Lung (tissue), 12 donors: ENCODE data around the gene EGFR. TPM values are rescaled to one million over a fixed set of nuclear protein-coding genes. Genes with fewer than 3 reads are reported as not detected.

Source experiments
- ATAC-seq: fragments of 200-7000 bp; cut with Tn5 transposase; one replicate; pipeline ENCODE4 v1.9.1; 2020; ENCODE audit warnings: moderate number of reproducible peaks; ENCODE audit not compliant: insufficient read depth, low FRiP score
- DNase-seq, 3 donors: peaks; one replicate each; pipeline ENCODE4 v3.0.0-alpha.2; 2013 to 2017
- H3K27ac ChIP-seq, 2 donors: one replicate each; pipeline ENCODE4 v1.5.1; 2013; ENCODE audit warnings: mild to moderate bottlenecking in 2 of 2, moderate library complexity in 2 of 2, control low read depth in 1 of 2, inconsistent platforms in 1 of 2, low read depth in 1 of 2, low read length in 1 of 2
- H3K27me3 ChIP-seq, 3 donors: one replicate each; pipeline ENCODE4 v1.5.1; 2013; ENCODE audit warnings: low read length in 2 of 3; ENCODE audit not compliant: control insufficient read depth in 3 of 3, insufficient read depth in 3 of 3
- H3K36me3 ChIP-seq, 4 donors: one replicate each; pipeline ENCODE4 v1.5.1; 2013; ENCODE audit warnings: low read length in 4 of 4, mild to moderate bottlenecking in 1 of 4, moderate library complexity in 1 of 4; ENCODE audit not compliant: control insufficient read depth in 4 of 4, insufficient read depth in 4 of 4
- H3K4me1 ChIP-seq, 5 donors: one replicate each; pipeline ENCODE4 v1.5.1; 2013; ENCODE audit warnings: low read length in 5 of 5, mild to moderate bottlenecking in 2 of 5, moderate library complexity in 1 of 5; ENCODE audit not compliant: control insufficient read depth in 5 of 5, insufficient read depth in 5 of 5
- H3K4me3 ChIP-seq: one replicate; pipeline ENCODE4 v1.5.1; 2013; ENCODE audit warnings: mild to moderate bottlenecking, control low read depth, moderate library complexity
- H3K9ac ChIP-seq, 2 donors: one replicate each; pipeline ENCODE4 v1.5.1; 2013; ENCODE audit warnings: low read length in 2 of 2, control low read depth in 1 of 2; ENCODE audit not compliant: insufficient read depth in 1 of 2
- H3K9me3 ChIP-seq, 4 donors: one replicate each; pipeline ENCODE4 v1.5.1; 2013; ENCODE audit warnings: low read length in 3 of 4, mild to moderate bottlenecking in 1 of 4, moderate library complexity in 1 of 4; ENCODE audit not compliant: control insufficient read depth in 4 of 4, insufficient read depth in 3 of 4
- CTCF ChIP-seq: IDR thresholded peaks from 2 replicates; pipeline ENCODE4 v1.5.1; 2012; ENCODE audit warnings: mild to moderate bottlenecking; ENCODE audit errors: control extremely low read depth, extremely low read depth
- WGBS, 2 donors: extraction: QIAGEN DNeasy Blood & Tissue Kit; methylation state at CpG; one replicate each; pipeline ENCODE4 v1.1.7; 2013; 5-methylcytosine and 5-hydroxymethylcytosine counted together
- polyA plus RNA-seq, 2 donors: library from polyadenylated mRNA; stranded (reverse); fragments of 200-250 nt; gene quantifications; one replicate each; pipeline ENCODE4 v1.2.1, GENCODE V29; 2013
- total RNA-seq, 2 donors: library from RNA; depleted of rRNA in 1 of 2; stranded (reverse); fragments of >200 nt in 1 of 2; gene quantifications; one replicate each; pipeline ENCODE4 v1.2.1, GENCODE V29; 2014 to 2021
- donor health status: control.
- donor health status: control.
- donor health status: Bipolar disorder and iron deficiency.
- donor health status: healthy.
- donor health status: DM: yes; HTN: yes; CAD: no.

The EGFR gene
- total and polyA plus RNA-seq, 4 donors, result 11.6 to 78.7 (median 37.1) TPM

DNA sequence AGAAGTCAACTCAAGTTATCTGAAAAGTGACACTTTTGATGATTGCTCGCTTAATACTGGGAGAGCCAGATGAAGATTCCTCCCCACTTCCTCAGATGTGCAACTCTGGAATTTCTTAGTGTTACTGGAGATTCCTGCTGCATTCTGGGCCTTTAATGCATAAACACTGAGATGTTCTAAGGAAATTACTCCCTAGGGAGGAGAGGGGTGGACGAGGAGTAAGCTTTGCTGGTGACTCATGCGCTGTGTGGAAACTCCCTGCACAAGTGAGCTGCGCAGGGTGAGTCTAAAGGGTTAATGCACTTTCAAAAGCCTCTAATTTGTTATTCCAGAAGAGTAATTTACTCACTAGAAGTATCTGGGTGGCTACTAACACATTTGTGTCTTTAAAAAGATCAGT, 46.3 kb downstream of the EGFR start:
- no peak overlapping the region for H3K4me3 ChIP-seq
- TF ChIP-seq CTCF, result no peak
- H3K9ac ChIP-seq, result peak overlapping the region in 1 of 2 donors; percentile 47
- WGBS, 2 donors, result 55 to 79% methylated on average over 4 of the region's 4 CpGs
- peak overlapping the region in 1 of 2 donors; percentile 28 for H3K27ac ChIP-seq
- no peaks in the 10 kb centered on the region for H3K27me3 ChIP-seq
- peak in 1 of 3 donors; percentile 62 for DNase-seq
- ATAC-seq, result peak; percentile 72
- H3K9me3 ChIP-seq, result peaks cover 0 to 1% (median 0%) of the 10 kb centered on the region in 4 donors
- peaks cover 0 to 17% (median 2%) of the 10 kb centered on the region in 4 donors for H3K36me3 ChIP-seq
- peaks cover 0 to 54% (median 14%) of the 10 kb centered on the region in 5 donors for H3K4me1 ChIP-seq

DNA sequence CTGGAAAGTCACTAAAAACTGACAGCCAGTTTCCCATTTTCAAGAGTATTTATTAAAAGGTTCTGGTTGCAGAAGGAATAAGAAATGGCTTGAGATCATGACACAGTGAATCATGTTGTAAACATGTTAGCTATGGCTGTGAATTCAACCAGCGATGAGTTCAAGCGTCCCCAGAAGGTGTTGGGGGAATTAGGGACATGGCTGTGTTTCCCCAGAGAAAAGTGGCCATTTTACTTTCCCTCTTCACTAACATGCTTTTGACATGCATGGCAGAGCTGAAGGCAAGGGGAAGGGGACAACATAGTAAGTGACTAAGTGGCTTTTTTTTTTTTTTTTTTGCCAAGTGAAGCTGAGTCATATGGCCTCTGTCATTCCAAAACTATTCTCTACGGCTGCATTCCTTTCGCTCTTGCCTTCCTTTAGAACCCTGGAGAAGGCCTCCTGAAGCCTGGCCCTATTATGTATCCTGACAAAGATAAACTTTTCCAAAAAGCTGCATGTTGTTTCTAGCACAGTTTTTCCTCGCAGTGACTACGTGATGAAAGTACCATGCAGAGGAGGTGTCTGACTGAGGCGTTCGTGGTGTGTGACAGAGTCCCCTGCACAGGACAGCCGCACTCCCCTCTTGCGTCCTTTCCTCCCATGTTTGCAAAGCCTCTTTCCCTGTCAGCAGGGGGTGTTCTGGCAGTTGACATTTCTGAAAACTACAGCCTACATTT, 46.9 kb downstream of the EGFR start:
- Histone ChIP-seq H3K4me1 (peaks cover 0 to 49% (median 13%) of the 10 kb centered on the region in 5 donors), H3K27me3 (no peaks in the 10 kb centered on the region), H3K36me3 (peaks cover 0 to 17% (median 2%) of the 10 kb centered on the region in 4 donors), H3K9ac (peak overlapping the region in 1 of 2 donors; percentile 67), H3K9me3 (peaks cover 0 to 1% (median 0%) of the 10 kb centered on the region in 4 donors), H3K4me3 (no peak overlapping the region), H3K27ac (peak overlapping the region in 1 of 2 donors; percentile 87)
- ATAC-seq (peak; percentile 60), DNase-seq (peak; percentile 65 to 83 (median 75))
- 56 to 67% methylated on average over 10 of the region's 10 CpGs for WGBS, 2 donors
- no peak for TF ChIP-seq CTCF

DNA sequence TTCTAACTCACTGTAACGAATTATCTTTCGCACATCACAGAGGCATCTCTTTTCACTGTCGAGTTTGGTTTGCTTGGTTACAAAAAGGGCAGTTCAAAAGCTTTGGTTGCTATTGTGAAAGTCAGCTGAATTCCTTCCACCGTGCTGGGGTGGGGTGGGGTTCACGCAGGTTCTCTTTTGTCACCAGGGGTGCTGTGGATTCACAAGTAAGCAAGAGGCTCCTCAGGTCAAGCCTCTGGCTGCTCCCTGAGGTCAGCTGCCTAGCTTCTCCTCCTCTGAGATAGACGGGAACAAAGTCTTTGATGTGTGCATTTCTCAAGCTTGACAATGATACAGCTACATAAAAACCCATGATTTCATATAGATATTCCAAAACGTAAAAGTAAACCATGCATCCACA, 47.7 kb downstream of the EGFR start:
- peaks cover 0 to 17% (median 2%) of the 10 kb centered on the region in 4 donors for H3K36me3 ChIP-seq
- peak overlapping the region in 1 of 2 donors; percentile 67 for H3K9ac ChIP-seq
- peaks cover 0 to 48% (median 13%) of the 10 kb centered on the region in 5 donors for H3K4me1 ChIP-seq
- no peak for TF ChIP-seq CTCF
- 53 to 60% methylated on average over 7 of the region's 7 CpGs for WGBS, 2 donors
- H3K9me3 ChIP-seq, result peaks cover 0 to 1% (median 0%) of the 10 kb centered on the region in 4 donors
- no peak for ATAC-seq
- no peak overlapping the region for H3K4me3 ChIP-seq
- DNase-seq, result peak in 2 of 3 donors; percentile 55 to 64
- H3K27me3 ChIP-seq, result no peaks in the 10 kb centered on the region
- H3K27ac ChIP-seq, result peak overlapping the region in 1 of 2 donors; percentile 66
